ENCODE results near the gene ODF2.

ODF2 gene

GRCh38 chr9:128528445-128529160 lies 72.8 kb downstream of the ODF2 start:
- TF ChIP-seq EP300 (IDR thresholded peaks at IDR 0.05; ENCODE audit: borderline replicate concordance) (no peak), YY1 (IDR thresholded peaks at IDR 0.05; ENCODE audit: low read depth) (no peak), TEAD4 (IDR thresholded peaks at IDR 0.05) (no peak), ZBTB7A (IDR thresholded peaks at IDR 0.05; ENCODE audit: low read depth) (no peak), EGR1 (IDR thresholded peaks at IDR 0.05) (no peak), USF1 (IDR thresholded peaks at IDR 0.05) (no peak), CREB1 (IDR thresholded peaks at IDR 0.05; ENCODE audit: low read depth) (no peak), FOXM1 (IDR thresholded peaks at IDR 0.05; ENCODE audit: borderline replicate concordance, low read depth) (no peak), CEBPB (IDR thresholded peaks at IDR 0.05) (no peak), NFIC (IDR thresholded peaks at IDR 0.05) (no peak), MAX (IDR thresholded peaks at IDR 0.05) (no peak), TCF12 (IDR thresholded peaks at IDR 0.05; ENCODE audit: low read depth) (no peak), REST (IDR thresholded peaks at IDR 0.05; ENCODE audit: low read depth) (no peak), RAD21 (IDR thresholded peaks at IDR 0.05; ENCODE audit: low read depth) (no peak), TAF1 (IDR thresholded peaks at IDR 0.05; ENCODE audit: low read depth) (no peak)

- TF ChIP-seq REST (IDR thresholded peaks at IDR 0.05; ENCODE audit: low read depth) (no peak), YY1 (IDR thresholded peaks at IDR 0.05; ENCODE audit: low read depth) (no peak), TCF12 (IDR thresholded peaks at IDR 0.05; ENCODE audit: low read depth) (no peak), EGR1 (IDR thresholded peaks at IDR 0.05) (no peak), MAX (IDR thresholded peaks at IDR 0.05) (no peak), ZBTB7A (IDR thresholded peaks at IDR 0.05; ENCODE audit: low read depth) (no peak), CREB1 (IDR thresholded peaks at IDR 0.05; ENCODE audit: low read depth) (no peak), TAF1 (IDR thresholded peaks at IDR 0.05; ENCODE audit: low read depth) (no peak), EP300 (IDR thresholded peaks at IDR 0.05; ENCODE audit: borderline replicate concordance) (no peak)
Measured at GRCh38 chr9:128529191-128529590, 73.4 kb downstream of the ODF2 start.

GRCh38 chr9:128532581-128532980 lies 76.8 kb downstream of the ODF2 start:
- TF ChIP-seq EP300 (IDR thresholded peaks at IDR 0.05; ENCODE audit: borderline replicate concordance), result no peak
- TF ChIP-seq RAD21 (IDR thresholded peaks at IDR 0.05; ENCODE audit: low read depth), result no peak
- TF ChIP-seq TCF12 (IDR thresholded peaks at IDR 0.05; ENCODE audit: low read depth), result no peak
- TF ChIP-seq USF1 (IDR thresholded peaks at IDR 0.05), result no peak
- TF ChIP-seq REST (IDR thresholded peaks at IDR 0.05; ENCODE audit: low read depth), result no peak
- no peak for TF ChIP-seq TAF1 (IDR thresholded peaks at IDR 0.05; ENCODE audit: low read depth)
- TF ChIP-seq EGR1 (IDR thresholded peaks at IDR 0.05), result no peak
- TF ChIP-seq CEBPB (IDR thresholded peaks at IDR 0.05), result no peak
- TF ChIP-seq FOXM1 (IDR thresholded peaks at IDR 0.05; ENCODE audit: borderline replicate concordance, low read depth), result no peak
- no peak for TF ChIP-seq MAX (IDR thresholded peaks at IDR 0.05)
- TF ChIP-seq CREB1 (IDR thresholded peaks at IDR 0.05; ENCODE audit: low read depth), result no peak
- TF ChIP-seq YY1 (IDR thresholded peaks at IDR 0.05; ENCODE audit: low read depth), result no peak
- no peak for TF ChIP-seq NFIC (IDR thresholded peaks at IDR 0.05)
- no peak for TF ChIP-seq ZBTB7A (IDR thresholded peaks at IDR 0.05; ENCODE audit: low read depth)
- no peak for TF ChIP-seq TEAD4 (IDR thresholded peaks at IDR 0.05)
